ENCODE measurements around the gene ERCC5. TPM values are rescaled to one million over a fixed set of nuclear protein-coding genes. Genes with fewer than 3 reads are reported as not detected.

The ERCC5 gene
- total and polyA plus RNA-seq, 9 of the 15 experiments (the other 6 are each of a cell fraction or from before 2014, with no cell fraction given) = 7.4 to 43.1 (median 33.9) TPM

DNA sequence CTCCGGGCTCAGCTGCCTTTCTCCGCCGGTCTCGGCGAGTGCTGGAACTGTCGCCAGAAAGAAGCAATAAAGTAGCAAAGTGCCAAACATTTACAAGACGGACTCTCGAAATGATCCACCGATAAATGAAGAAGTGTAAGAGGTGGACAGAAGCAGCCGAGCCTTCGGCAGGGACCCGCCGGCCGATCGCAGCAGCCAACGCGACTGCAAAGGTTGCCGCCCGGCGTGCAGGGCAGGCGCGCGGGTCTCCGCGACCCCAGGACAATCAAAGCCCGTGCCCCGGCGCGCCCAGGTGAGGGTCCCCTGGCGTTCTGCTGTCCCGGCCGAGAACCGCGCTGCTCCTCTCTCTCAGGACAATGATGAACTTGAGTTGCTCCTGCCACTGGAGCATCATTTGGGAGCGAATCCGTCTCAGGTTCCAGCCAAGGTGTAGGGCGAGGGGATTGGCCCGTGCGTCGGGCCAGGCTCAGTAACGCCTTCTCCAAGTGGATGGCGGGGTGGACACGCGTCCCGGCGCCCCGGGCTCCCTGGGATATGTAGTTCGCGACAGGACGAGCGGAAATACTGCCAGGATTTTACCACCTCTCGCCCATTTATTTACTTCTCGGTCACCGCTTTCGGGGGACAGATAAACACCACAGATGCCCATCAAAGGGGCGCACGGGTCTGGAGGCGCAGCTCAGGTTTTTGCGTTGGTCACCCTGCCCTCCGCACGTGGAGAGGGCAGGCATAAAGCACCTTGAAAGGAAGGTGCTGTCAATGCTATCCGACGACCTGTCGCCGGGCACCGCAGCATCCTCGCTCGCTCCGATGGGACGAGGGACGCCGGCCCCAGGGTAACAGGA, 47.0 kb upstream of the ERCC5 start, which contains the start of the genes BIVM and POGLUT2 (continued):
- no peak for TF ChIP-seq BRF1 (IDR thresholded peaks at IDR 0.05; ENCODE audit: borderline replicate concordance, extremely low read depth, insufficient read length)
- no peak for TF ChIP-seq PRPF4 (IDR thresholded peaks at IDR 0.05; ENCODE audit: insufficient read depth, low read depth, low read length, poor library complexity, severe bottlenecking)
- TF ChIP-seq ZC3H8 (IDR thresholded peaks at IDR 0.05) = no peak
- TF ChIP-seq DDX20 (tag; IDR thresholded peaks at IDR 0.05; ENCODE audit: low read depth) = no peak
- TF ChIP-seq MBD2 (IDR thresholded peaks at IDR 0.05; ENCODE audit: borderline replicate concordance, low read depth) = peak; percentile 99
- TF ChIP-seq CREB1 (IDR thresholded peaks at IDR 0.05) = peak; percentile 87
- peak; percentile 80 for TF ChIP-seq CREB1 (CRISPR knock-in tag; IDR thresholded peaks at IDR 0.05)
- TF ChIP-seq ETS2 (tag; IDR thresholded peaks at IDR 0.05; ENCODE audit: borderline replicate concordance, poor library complexity, severe bottlenecking) = no peak
- TF ChIP-seq SNRNP70 (optimal IDR thresholded peaks at IDR 0.05; ENCODE audit: low read depth, low read length) = no peak
- TF ChIP-seq, protein P1, sequence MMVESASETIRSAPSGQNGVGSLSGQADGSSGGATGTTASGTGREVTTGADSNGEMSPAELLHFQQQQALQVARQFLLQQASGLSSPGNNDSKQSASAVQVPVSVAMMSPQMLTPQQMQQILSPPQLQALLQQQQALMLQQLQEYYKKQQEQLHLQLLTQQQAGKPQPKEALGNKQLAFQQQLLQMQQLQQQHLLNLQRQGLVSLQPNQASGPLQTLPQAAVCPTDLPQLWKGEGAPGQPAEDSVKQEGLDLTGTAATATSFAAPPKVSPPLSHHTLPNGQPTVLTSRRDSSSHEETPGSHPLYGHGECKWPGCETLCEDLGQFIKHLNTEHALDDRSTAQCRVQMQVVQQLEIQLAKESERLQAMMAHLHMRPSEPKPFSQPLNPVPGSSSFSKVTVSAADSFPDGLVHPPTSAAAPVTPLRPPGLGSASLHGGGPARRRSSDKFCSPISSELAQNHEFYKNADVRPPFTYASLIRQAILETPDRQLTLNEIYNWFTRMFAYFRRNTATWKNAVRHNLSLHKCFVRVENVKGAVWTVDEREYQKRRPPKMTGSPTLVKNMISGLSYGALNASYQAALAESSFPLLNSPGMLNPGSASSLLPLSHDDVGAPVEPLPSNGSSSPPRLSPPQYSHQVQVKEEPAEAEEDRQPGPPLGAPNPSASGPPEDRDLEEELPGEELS (CRISPR knock-in tag; IDR thresholded peaks at IDR 0.05; ENCODE audit: borderline replicate concordance) = no peak
- TF ChIP-seq CREM (IDR thresholded peaks at IDR 0.05; ENCODE audit: low read depth) = peak; percentile 91
- peak in 1 of 2 experiments; percentile 9 for TF ChIP-seq E2F6 (IDR thresholded peaks at IDR 0.05; ENCODE audit: borderline replicate concordance in 1 of 2, extremely low read depth in 1 of 2, insufficient read depth in 1 of 2, insufficient read length in 1 of 2, low read depth in 1 of 2, low read length in 1 of 2, poor library complexity in 1 of 2, severe bottlenecking in 1 of 2)
- TF ChIP-seq CBFA2T2 (conservative IDR thresholded peaks at IDR 0.05) = no peak
- TF ChIP-seq NFYB (IDR thresholded peaks at IDR 0.05; ENCODE audit: extremely low read depth, insufficient read length) = peak; percentile 92
- peak; percentile 70 for TF ChIP-seq RBFOX2 (IDR thresholded peaks at IDR 0.05; ENCODE audit: low read depth, low read length)
- no peak for TF ChIP-seq ZNF57 (CRISPR knock-in tag; IDR thresholded peaks at IDR 0.05)
- peak; percentile 67 for TF ChIP-seq POLR2G (IDR thresholded peaks at IDR 0.05; ENCODE audit: low read depth, low read length)
- TF ChIP-seq ZNF316 (IDR thresholded peaks at IDR 0.05) = no peak
- TF ChIP-seq ZNF561 (CRISPR knock-in tag; conservative IDR thresholded peaks at IDR 0.05) = no peak
- no peak for TF ChIP-seq DNMT1 (IDR thresholded peaks at IDR 0.05)
- TF ChIP-seq PHF8 (IDR thresholded peaks at IDR 0.05; ENCODE audit: borderline replicate concordance, low read length) = peak; percentile 42; the same call in 1 of the 2 replicates
- TF ChIP-seq, protein P2, sequence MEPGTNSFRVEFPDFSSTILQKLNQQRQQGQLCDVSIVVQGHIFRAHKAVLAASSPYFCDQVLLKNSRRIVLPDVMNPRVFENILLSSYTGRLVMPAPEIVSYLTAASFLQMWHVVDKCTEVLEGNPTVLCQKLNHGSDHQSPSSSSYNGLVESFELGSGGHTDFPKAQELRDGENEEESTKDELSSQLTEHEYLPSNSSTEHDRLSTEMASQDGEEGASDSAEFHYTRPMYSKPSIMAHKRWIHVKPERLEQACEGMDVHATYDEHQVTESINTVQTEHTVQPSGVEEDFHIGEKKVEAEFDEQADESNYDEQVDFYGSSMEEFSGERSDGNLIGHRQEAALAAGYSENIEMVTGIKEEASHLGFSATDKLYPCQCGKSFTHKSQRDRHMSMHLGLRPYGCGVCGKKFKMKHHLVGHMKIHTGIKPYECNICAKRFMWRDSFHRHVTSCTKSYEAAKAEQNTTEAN (CRISPR knock-in tag; IDR thresholded peaks at IDR 0.05) = no peak
- no peak for TF ChIP-seq ZNF696 (CRISPR knock-in tag; conservative IDR thresholded peaks at IDR 0.05)

Measured in K562 (cell line).